PC-3 (cell line): ENCODE measurements around the gene CEP68. TPM values are rescaled to one million over a fixed set of nuclear protein-coding genes. Genes with fewer than 3 reads are reported as not detected.

Experiments
- ATAC-seq: fragments of 200-7000 bp; cut with Tn5 transposase; 2 replicates; pipeline ENCODE4 v1.9.1; 2020; ENCODE audit warnings: mild to moderate bottlenecking, moderate library complexity
- BruUV-seq: library from RNA; stranded (reverse); fragments of 400-500 nt; replicated peaks from 2 replicates; lab custom pipeline; 2021; lab: Mats Ljungman, UMichigan
- CTCF ChIA-PET: fragments of 300-600 bp; sonication (Branson Sonifier 250); formaldehyde crosslinking; loops from one replicate; lab custom pipeline; 2022; ENCODE audit warnings: antibody characterized with exemption; lab: Charles Lee
- POLR2A ChIA-PET: fragments of 300-600 bp; sonication (Branson Sonifier 250); formaldehyde crosslinking; loops from one replicate; lab custom pipeline; 2022; ENCODE audit warnings: antibody characterized with exemption; ENCODE audit not compliant: unreplicated experiment; lab: Charles Lee
- DNase-seq: peaks from one replicate; pipeline ENCODE4 v3.0.0-alpha.2; 2015
- H2AFZ ChIP-seq: fragments of 300-600 bp; sonication (generic); 2 replicates; pipeline ENCODE4 v1.6.0; 2016; ENCODE audit warnings: antibody characterized with exemption, low read length
- H3F3A ChIP-seq: fragments of 300-600 bp; sonication (generic); one replicate; pipeline ENCODE4 v1.6.0; 2017; ENCODE audit warnings: antibody characterized with exemption, low read length, control low read depth, mild to moderate bottlenecking; ENCODE audit not compliant: unreplicated experiment
- H3K27ac ChIP-seq: fragments of 300-600 bp; sonication (generic); 2 replicates; pipeline ENCODE4 v1.5.1; 2016; ENCODE audit warnings: mild to moderate bottlenecking, low read length
- H3K27me3 ChIP-seq: fragments of 300-600 bp; sonication (generic); 2 replicates; pipeline ENCODE4 v1.6.1; 2016; ENCODE audit warnings: low read length, mixed read lengths
- H3K36me3 ChIP-seq: fragments of 300-600 bp; sonication (generic); 2 replicates; pipeline ENCODE4 v1.6.1; 2016; ENCODE audit warnings: low read depth, mixed run types, low read length, mixed read lengths
- H3K4me1 ChIP-seq: fragments of 300-600 bp; sonication (generic); 2 replicates; pipeline ENCODE4 v1.5.1; 2016; ENCODE audit warnings: low read length; ENCODE audit not compliant: insufficient read depth
- H3K4me2 ChIP-seq: fragments of 300-600 bp; sonication (generic); 2 replicates; pipeline ENCODE4 v1.6.0; 2016; ENCODE audit warnings: low read length
- H3K4me3 ChIP-seq: fragments of 300-600 bp; sonication (generic); 2 replicates; pipeline ENCODE4 v1.5.1; 2016; ENCODE audit warnings: mild to moderate bottlenecking, low read length, mixed read lengths
- H3K79me2 ChIP-seq: fragments of 300-600 bp; sonication (generic); 2 replicates; pipeline ENCODE4 v1.6.1; 2017; ENCODE audit warnings: low read length, mixed read lengths
- H3K9ac ChIP-seq: fragments of 300-600 bp; sonication (generic); 2 replicates; pipeline ENCODE4 v1.6.0; 2016; ENCODE audit warnings: mild to moderate bottlenecking, low read length
- H3K9me2 ChIP-seq: fragments of 300-600 bp; sonication (generic); replicated peaks from 2 replicates; pipeline ENCODE4 v1.6.1; 2016; ENCODE audit warnings: mixed run types, low read length, mixed read lengths
- H3K9me3 ChIP-seq: fragments of 300-600 bp; sonication (generic); 2 replicates; pipeline ENCODE4 v1.6.1; 2016; ENCODE audit warnings: low read length, mixed read lengths
- H4K20me1 ChIP-seq: fragments of 300-600 bp; sonication (generic); 2 replicates; pipeline ENCODE4 v1.6.1; 2016; ENCODE audit warnings: low read length, mixed read lengths
- CTCF ChIP-seq: fragments of 300-600 bp; sonication (generic); conservative IDR thresholded peaks from 2 replicates; pipeline ENCODE4 v1.5.1; 2017; ENCODE audit warnings: antibody characterized with exemption, low read depth, mild to moderate bottlenecking, low read length
- EZH2 ChIP-seq: fragments of 300-600 bp; sonication (generic); IDR thresholded peaks from one replicate; pipeline ENCODE4 v1.6.1; 2017; ENCODE audit warnings: antibody characterized with exemption, mild to moderate bottlenecking, low read length; ENCODE audit not compliant: unreplicated experiment
- EZH2phosphoT487 ChIP-seq: fragments of 300-600 bp; sonication (generic); IDR thresholded peaks from 2 replicates; pipeline ENCODE4 v1.6.1; 2018; ENCODE audit warnings: mild to moderate bottlenecking, antibody characterized with exemption, low read length, borderline replicate concordance
- intact Hi-C: fragments of 100-400 bp; cut with micrococcal nuclease; formaldehyde crosslinking; loops from 2 replicates; pipeline ENCODE4 v1.9.0; 2023
- total RNA-seq: library from RNA; depleted of rRNA; stranded (reverse); fragments of >200 nt; gene quantifications from 2 replicates; pipeline ENCODE4 v1.2.3, GENCODE V29; 2014

CEP68 gene
- total RNA-seq, 1 experiment from 2014 or later, result 3.4 TPM

- Histone ChIP-seq H3K79me2 (no peaks in the 10 kb centered on the region), H3K9me3 (peaks cover 7% of the 10 kb centered on the region; the same call in 1 of the 2 replicates), H3K4me2 (no peak overlapping the region), H3K4me3 (no peak overlapping the region), H3K27ac (no peak overlapping the region), H3K4me1 (no peaks in the 10 kb centered on the region), H3K36me3 (peaks cover 10% of the 10 kb centered on the region; the same call in 1 of the 2 replicates), H3K27me3 (no peaks in the 10 kb centered on the region), H3K9ac (no peak overlapping the region), H4K20me1 (no peaks in the 10 kb centered on the region), H3F3A (no peaks in the 10 kb centered on the region), H2AFZ (no peak overlapping the region), H3K9me2 (no peaks in the 10 kb centered on the region)
- TF ChIP-seq EZH2 (no peak), EZH2phosphoT487 (no peak), CTCF (no peak)
- intact Hi-C loops, result no loop called here
- ATAC-seq (no peak), DNase-seq (no peak)
- POLR2A ChIA-PET, result no interaction called here
- BruUV-seq, result no TSS peak
- CTCF ChIA-PET, result no interaction called here
Measured at GRCh38 chr2:65044097-65044735, 12.0 kb upstream of the CEP68 start.

DNA sequence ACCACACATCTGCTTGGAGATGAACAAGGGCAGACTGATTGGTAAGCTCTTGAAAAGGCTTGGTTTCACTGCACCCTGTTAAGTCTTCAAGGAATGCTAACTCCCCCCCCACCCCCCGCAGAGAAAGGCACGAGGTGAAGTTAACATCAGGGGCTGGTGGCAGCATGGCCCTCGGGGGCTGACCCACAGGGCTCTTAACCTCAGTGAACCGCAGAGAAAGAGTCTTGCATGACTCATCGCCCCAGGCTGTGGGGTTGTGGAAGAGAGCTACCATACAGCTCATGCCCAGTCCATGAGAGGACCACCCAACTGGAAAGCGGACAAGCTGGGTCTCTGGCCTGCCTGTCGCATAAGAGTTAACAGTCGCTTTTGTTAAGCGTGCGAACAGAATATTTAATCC is 10.6 kb upstream of the CEP68 start:
- no TSS peak for BruUV-seq

More for the DNA sequence above, 10.6 kb upstream of the CEP68 start:
- no peaks in the 10 kb centered on the region for H3K9me2 ChIP-seq
- no peaks in the 10 kb centered on the region for H3K27me3 ChIP-seq
- peaks cover 10% of the 10 kb centered on the region; the same call in 1 of the 2 replicates for H3K36me3 ChIP-seq
- H3K9ac ChIP-seq, result no peak overlapping the region
- ChIA-PET POLR2A (no interaction called here), CTCF (no interaction called here)
- no peak for DNase-seq
- intact Hi-C loops, result no loop called here
- no peak overlapping the region for H3K4me2 ChIP-seq
- H3K4me1 ChIP-seq, result no peaks in the 10 kb centered on the region
- ATAC-seq, result no peak
- no peaks in the 10 kb centered on the region for H3K79me2 ChIP-seq
- H4K20me1 ChIP-seq, result no peaks in the 10 kb centered on the region
- H3K9me3 ChIP-seq, result peaks cover 7% of the 10 kb centered on the region; the same call in 1 of the 2 replicates
- TF ChIP-seq EZH2phosphoT487 (no peak), EZH2 (no peak), CTCF (no peak)
- no peak overlapping the region for H3K27ac ChIP-seq
- H3K4me3 ChIP-seq, result no peak overlapping the region
- no peak overlapping the region for H2AFZ ChIP-seq
- no peaks in the 10 kb centered on the region for H3F3A ChIP-seq
